GM12891 (cell line): Measurements from ENCODE around the gene RHCG.

Experiments used
- POLR2A ChIP-seq: IDR thresholded peaks from 2 replicates; pipeline ENCODE4 v1.6.1; 2011; ENCODE audit warnings: low read depth, low read length, control low read depth
- POLR2AphosphoS5 ChIP-seq: IDR thresholded peaks from 2 replicates; pipeline ENCODE4 v1.6.1; 2011; ENCODE audit warnings: low read depth, low read length, control low read depth
- POU2F2 ChIP-seq: IDR thresholded peaks from 2 replicates; pipeline ENCODE4 v1.6.1; 2011; ENCODE audit warnings: low read depth, mild to moderate bottlenecking, control low read depth, low read length, moderate library complexity
- SPI1 ChIP-seq: IDR thresholded peaks from 2 replicates; pipeline ENCODE4 v1.6.1; 2011; ENCODE audit warnings: low read depth, low read length, control low read depth
- TAF1 ChIP-seq: IDR thresholded peaks from 2 replicates; pipeline ENCODE4 v1.6.1; 2011; ENCODE audit warnings: low read depth, low read length, control low read depth

- TF ChIP-seq POLR2A (no peak), POU2F2 (no peak), SPI1 (no peak), TAF1 (no peak), POLR2AphosphoS5 (no peak)
Observed at GRCh38 chr15:89543389-89543788, 47.0 kb upstream of the RHCG start.
